Measurements from ENCODE around the gene GLIPR1L2. TPM values are rescaled to one million over a fixed set of nuclear protein-coding genes. Genes with fewer than 3 reads are reported as not detected.
"Not testable (repeated sequence)": the region's sequence is repeated elsewhere in the genome, so short reads cannot be mapped to it uniquely, and the experiment has no call there.

GLIPR1L2 gene
- total RNA-seq, 6 experiments from 2014 or later = 0.33 to 0.83 (median 0.54) TPM

- H3K36me3 Mint-ChIP-seq (ENCODE audit: low read depth) = peaks cover 17% of the 10 kb centered on the region
- H3K27me3 Mint-ChIP-seq (ENCODE audit: insufficient read depth) = no peaks in the 10 kb centered on the region
- TF ChIP-seq CTCF (IDR thresholded peaks at IDR 0.05) = no peak
- peak overlapping the region; percentile 84 for H3K27ac Mint-ChIP-seq
- H3K4me1 Mint-ChIP-seq (ENCODE audit: low read depth) = peaks cover 76% of the 10 kb centered on the region
- peaks cover 9% of the 10 kb centered on the region; the same call in 1 of the 2 replicates for H3K9me3 Mint-ChIP-seq
- H3K4me3 Mint-ChIP-seq = peak overlapping the region; percentile 61; the same call in 1 of the 2 replicates
- DNase-seq = no peak
Observed at GRCh38 chr12:75443709-75444108, 52.8 kb downstream of the GLIPR1L2 start.

DNA sequence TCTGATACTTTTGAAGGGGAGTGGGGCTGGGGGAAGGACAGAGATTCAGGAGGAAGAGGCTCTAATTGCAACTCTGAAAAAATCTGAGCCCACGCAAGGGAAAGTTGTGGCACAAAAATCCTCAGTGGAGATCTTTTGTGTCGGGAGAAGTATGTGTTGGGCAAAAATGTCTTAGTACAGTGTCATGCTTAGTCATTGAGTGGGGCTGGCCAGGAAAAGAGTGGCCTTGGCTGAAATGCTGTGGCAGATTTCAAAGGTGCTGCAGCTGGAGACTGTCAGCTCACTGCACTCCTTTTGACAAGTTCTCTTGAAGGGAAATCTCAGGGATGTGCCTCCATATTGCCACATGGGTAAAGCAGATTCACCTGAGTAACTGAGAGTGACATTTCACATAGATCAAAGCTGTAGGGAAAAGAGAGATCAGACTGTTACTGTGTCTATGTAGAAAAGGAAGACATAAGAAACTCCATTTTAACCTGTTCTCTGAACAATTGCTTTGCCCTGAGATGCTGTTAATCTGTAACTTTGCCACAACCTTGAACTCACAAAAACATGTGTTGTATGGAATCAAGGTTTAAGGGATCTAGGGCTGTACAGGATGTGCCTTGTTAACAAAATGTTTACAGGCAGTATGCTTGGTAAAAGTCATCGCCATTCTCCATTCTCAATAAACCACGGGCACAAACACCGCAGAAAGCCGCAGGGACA lies 53.7 kb downstream of the GLIPR1L2 start:
- peak; percentile 66 for DNase-seq
- peak overlapping the region; percentile 61 for H3K4me3 Mint-ChIP-seq
- H3K27me3 Mint-ChIP-seq (ENCODE audit: insufficient read depth) = no peaks in the 10 kb centered on the region
- no peak for TF ChIP-seq CTCF (IDR thresholded peaks at IDR 0.05)
- H3K36me3 Mint-ChIP-seq (ENCODE audit: low read depth) = peaks cover 17% of the 10 kb centered on the region
- H3K4me1 Mint-ChIP-seq (ENCODE audit: low read depth) = peaks cover 69% of the 10 kb centered on the region
- peak overlapping the region; percentile 84 for H3K27ac Mint-ChIP-seq
- H3K9me3 Mint-ChIP-seq = peaks cover 9% of the 10 kb centered on the region; the same call in 1 of the 2 replicates

GRCh38 chr12:75445137-75445507 lies 54.2 kb downstream of the GLIPR1L2 start:
- not testable (repeated sequence) for H3K9me3 Mint-ChIP-seq; DNase-seq; H3K4me3 Mint-ChIP-seq; H3K27me3 Mint-ChIP-seq (ENCODE audit: insufficient read depth)
- Mint-ChIP-seq H3K27ac (peak overlapping the region; percentile 12), H3K4me1 (ENCODE audit: low read depth) (peaks cover 64% of the 10 kb centered on the region), H3K36me3 (ENCODE audit: low read depth) (peaks cover 17% of the 10 kb centered on the region)

GRCh38 chr12:75446857-75447256 lies 56.0 kb downstream of the GLIPR1L2 start:
- no peak for TF ChIP-seq CTCF (IDR thresholded peaks at IDR 0.05)
- no peaks in the 10 kb centered on the region for H3K9me3 Mint-ChIP-seq
- peak; percentile 70 for DNase-seq
- peak overlapping the region; percentile 57 for H3K27ac Mint-ChIP-seq
- peaks cover 60% of the 10 kb centered on the region for H3K4me1 Mint-ChIP-seq (ENCODE audit: low read depth)
- H3K4me3 Mint-ChIP-seq = peak overlapping the region; percentile 70
- no peaks in the 10 kb centered on the region for H3K27me3 Mint-ChIP-seq (ENCODE audit: insufficient read depth)
- peaks cover 7% of the 10 kb centered on the region; the same call in 1 of the 2 replicates for H3K36me3 Mint-ChIP-seq (ENCODE audit: low read depth)

DNA sequence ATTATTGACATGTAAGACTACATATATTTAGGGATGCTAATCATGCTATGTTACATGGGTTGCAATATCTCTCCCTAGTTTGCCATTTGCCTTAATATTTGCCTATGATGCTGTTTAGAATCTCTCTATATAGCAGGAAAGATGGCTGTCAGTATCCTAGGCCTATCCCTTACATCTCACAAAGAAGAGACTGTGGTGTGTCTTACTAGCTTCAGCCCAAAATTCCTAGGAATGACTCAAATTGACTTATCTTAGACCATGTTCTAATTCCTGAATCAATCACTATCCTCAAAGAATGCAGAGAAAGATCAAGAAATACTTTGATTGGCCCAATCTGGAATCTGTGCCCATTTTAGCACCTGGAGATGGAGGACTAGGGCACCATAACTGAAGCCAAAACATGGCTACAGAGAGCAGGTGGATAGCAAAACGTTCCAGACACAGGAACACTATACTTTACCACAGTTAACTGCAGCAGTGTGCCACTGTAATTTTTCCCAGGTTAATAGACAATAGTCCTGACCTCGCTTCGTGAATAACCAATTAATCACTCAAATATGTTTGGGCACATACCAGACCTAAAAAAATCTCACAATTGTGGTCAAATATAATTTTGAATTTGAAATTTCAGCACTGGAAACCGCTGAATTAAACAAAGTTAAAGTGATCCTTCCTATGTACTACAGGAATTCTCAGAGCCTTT lies 57.0 kb downstream of the GLIPR1L2 start:
- Mint-ChIP-seq H3K27me3 (ENCODE audit: insufficient read depth) (no peaks in the 10 kb centered on the region), H3K27ac (no peak overlapping the region), H3K36me3 (ENCODE audit: low read depth) (no peaks in the 10 kb centered on the region), H3K9me3 (no peaks in the 10 kb centered on the region), H3K4me1 (ENCODE audit: low read depth) (peaks cover 65% of the 10 kb centered on the region), H3K4me3 (peak overlapping the region; percentile 27; the same call in 1 of the 2 replicates)
- DNase-seq = peak; percentile 11
- no peak for TF ChIP-seq CTCF (IDR thresholded peaks at IDR 0.05)
